GM12878 (cell line): ENCODE data around the gene MORC3. TPM values are rescaled to one million over a fixed set of nuclear protein-coding genes. Genes with fewer than 3 reads are reported as not detected.
A peak's percentile ranks its signal among the peaks of the same experiment; 100 is the strongest.

Experiments used
- ATAC-seq: fragments of 200-7000 bp; cut with Tn5 transposase; 3 replicates; pipeline ENCODE4 v1.9.1; 2020; ENCODE audit warnings: mild to moderate bottlenecking, moderate library complexity
- BruUV-seq: library from RNA; stranded (reverse); fragments of 400-500 nt; replicated peaks from 2 replicates; lab custom pipeline; 2021; lab: Mats Ljungman, UMichigan
- CTCF ChIA-PET: fragments of 300-600 bp; sonication (Branson Sonifier 250); formaldehyde crosslinking; extraction: SDS; loops from one replicate; lab custom pipeline; 2021; ENCODE audit warnings: inconsistent platforms; lab: Yijun Ruan, JAX
- POLR2A ChIA-PET: fragments of 350-600 bp; formaldehyde crosslinking; extraction: SDS; loops from one replicate; lab custom pipeline; 2021; ENCODE audit warnings: inconsistent platforms; lab: Charles Lee
- RAD21 ChIA-PET: fragments of 300-600 bp; sonication (Branson Sonifier 250); formaldehyde crosslinking; loops from one replicate; lab custom pipeline; 2023; ENCODE audit warnings: antibody characterized with exemption; ENCODE audit not compliant: unreplicated experiment; lab: Charles Lee
- SMC1A ChIA-PET: fragments of 300-600 bp; sonication (Branson Sonifier 250); formaldehyde crosslinking; loops from one replicate; lab custom pipeline; 2023; ENCODE audit not compliant: unreplicated experiment, uncharacterized antibody; lab: Charles Lee
- DNase-seq: peaks from one replicate; pipeline ENCODE4 v3.0.0-alpha.2; 2011; ENCODE audit warnings: low read depth, low spot score
- FAIRE-seq: peaks from 3 replicates; lab custom pipeline; 2011; peaks lifted over from hg19 to GRCh38; lab: Jason Lieb, UNC
- H2AFZ ChIP-seq: 2 replicates; pipeline ENCODE4 v1.6.0; 2011; ENCODE audit warnings: low read depth, low read length, control low read depth; ENCODE audit not compliant: control insufficient read depth
- H3K27ac ChIP-seq: 2 replicates; pipeline ENCODE4 v1.5.1; 2011; ENCODE audit warnings: control low read depth; ENCODE audit not compliant: control insufficient read depth, insufficient read depth
- H3K27me3 ChIP-seq, 2 experiments: replicated peaks in 1 of 2; 2 replicates each; pipeline versions ENCODE4 v1.6.0 to v1.6.1; 2011; ENCODE audit warnings: low read length in 1 of 2; ENCODE audit not compliant: control insufficient read depth in 2 of 2, insufficient read depth in 2 of 2
- H3K36me3 ChIP-seq, 2 experiments: 2 replicates each; pipeline ENCODE4 v1.5.1; 2011; ENCODE audit warnings: low read length in 1 of 2; ENCODE audit not compliant: control insufficient read depth in 2 of 2, insufficient read depth in 2 of 2
- H3K4me1 ChIP-seq: 2 replicates; pipeline ENCODE4 v1.6.1; 2011; ENCODE audit warnings: mild to moderate bottlenecking, low read length, moderate library complexity, mixed read lengths; ENCODE audit not compliant: control insufficient read depth, insufficient read depth
- H3K4me2 ChIP-seq: 2 replicates; pipeline ENCODE4 v1.6.0; 2011; ENCODE audit warnings: control low read depth; ENCODE audit not compliant: control insufficient read depth, insufficient read depth
- H3K4me3 ChIP-seq: fragments of 200-600 bp; sonication (generic); 2 replicates; pipeline ENCODE4 v1.5.1; 2016
- H3K79me2 ChIP-seq: 2 replicates; pipeline ENCODE4 v1.6.0; 2011; ENCODE audit warnings: low read length; ENCODE audit not compliant: control insufficient read depth, insufficient read depth
- H3K9ac ChIP-seq: 2 replicates; pipeline ENCODE4 v1.8.0; 2011; ENCODE audit warnings: low read length, control low read depth, mixed read lengths; ENCODE audit not compliant: control insufficient read depth, insufficient read depth
- H3K9me3 ChIP-seq: replicated peaks from 3 replicates; pipeline ENCODE4 v1.5.1; 2011; ENCODE audit warnings: mild to moderate bottlenecking, low read length; ENCODE audit not compliant: control insufficient read depth, insufficient read depth
- H4K20me1 ChIP-seq: 2 replicates; pipeline ENCODE4 v1.6.0; 2011; ENCODE audit not compliant: control insufficient read depth, insufficient read depth
- BHLHE40 ChIP-seq, 2 experiments: fragments of 450-650 bp in 1 of 2; IDR thresholded peaks; 2 replicates each; pipeline ENCODE4 v1.6.1; 2011 to 2017; ENCODE audit warnings: low read depth in 2 of 2, borderline replicate concordance in 1 of 2, improper control_type of control experiment in 1 of 2, low read length in 1 of 2, mild to moderate bottlenecking in 1 of 2
- HDAC6 ChIP-seq: fragments of 200-600 bp; sonication (generic); IDR thresholded peaks from one replicate; pipeline ENCODE4 v1.8.0; 2017; ENCODE audit warnings: antibody characterized with exemption; ENCODE audit not compliant: unreplicated experiment
- KAT2A ChIP-seq: conservative IDR thresholded peaks from 2 replicates; pipeline ENCODE4 v1.6.1; 2011; ENCODE audit warnings: low read depth, low read length; ENCODE audit not compliant: control insufficient read depth
- KLF5 ChIP-seq: fragments of 450-650 bp; IDR thresholded peaks from 2 replicates; pipeline ENCODE4 v1.6.1; 2014; ENCODE audit warnings: mild to moderate bottlenecking; ENCODE audit not compliant: partially characterized antibody
- LARP7 ChIP-seq: fragments of 450-650 bp; IDR thresholded peaks from 2 replicates; pipeline ENCODE4 v1.6.1; 2017; ENCODE audit warnings: mild to moderate bottlenecking
- PAX8 ChIP-seq: fragments of 450-650 bp; IDR thresholded peaks from 2 replicates; pipeline ENCODE4 v1.6.1; 2017; ENCODE audit warnings: mild to moderate bottlenecking, moderate library complexity
- PML ChIP-seq: IDR thresholded peaks from 2 replicates; pipeline ENCODE4 v1.6.1; 2012; ENCODE audit warnings: low read length, inconsistent platforms
- RAD21 ChIP-seq: IDR thresholded peaks from 2 replicates; pipeline ENCODE4 v1.6.1; 2011; ENCODE audit warnings: mild to moderate bottlenecking, low read depth, low read length, moderate library complexity; ENCODE audit not compliant: insufficient read depth
- RB1 ChIP-seq: fragments of 450-650 bp; formaldehyde crosslinking; IDR thresholded peaks from 2 replicates; pipeline ENCODE4 v1.6.1; 2017; ENCODE audit warnings: mild to moderate bottlenecking, borderline replicate concordance
- RCOR1 ChIP-seq: conservative IDR thresholded peaks from 2 replicates; pipeline ENCODE4 v1.6.1; 2012; ENCODE audit warnings: low read depth, low read length, improper control_type of control experiment
- SMC3 ChIP-seq: IDR thresholded peaks from 2 replicates; pipeline ENCODE4 v1.6.1; 2011; ENCODE audit warnings: low read length, improper control_type of control experiment, borderline replicate concordance
- SREBF1 ChIP-seq: IDR thresholded peaks from 2 replicates; pipeline ENCODE4 v1.6.1; 2012; ENCODE audit warnings: mild to moderate bottlenecking, low read length
- ZNF274 ChIP-seq: IDR thresholded peaks from one replicate; pipeline ENCODE4 v1.8.0; 2011; ENCODE audit not compliant: insufficient read length, insufficient read depth
- WGBS: methylation state at CpG from one replicate; pipeline ENCODE4 v1.1.6; 2016; ENCODE audit warnings: low lambda C conversion rate; ENCODE audit not compliant: insufficient replicate concordance, insufficient coverage; ENCODE audit errors: missing lambda C conversion rate; 5-methylcytosine and 5-hydroxymethylcytosine counted together
- in situ Hi-C: fragments of 300-500 bp; cut with MboI; formaldehyde crosslinking; loops from 9 replicates; pipeline ENCODE4 v1.14.3; 2018; ENCODE audit warnings: mixed read lengths
- intact Hi-C: fragments of 100-400 bp; cut with micrococcal nuclease; formaldehyde crosslinking; loops from one replicate; pipeline ENCODE4 v1.14.2; 2022; ENCODE audit not compliant: unreplicated experiment
- polyA plus RNA-seq, 11 experiments: library from polyadenylated mRNA; depleted of rRNA in 4 of 11; unstranded in 6 of 11; stranded (reverse) in 5 of 11; fragments of >200 nt; fragmentation: Nextera tagmentation in 4 of 11; fragmentation: Illumina TruSeq in 1 of 11; extraction: Ambion mirVana in 4 of 11; extraction: Trizol in 1 of 11; gene quantifications; 1 replicate in 1 of 11; 2 replicates in 10 of 11; pipeline versions ENCODE4 v1.2.1 to v1.2.3, GENCODE V29; 2011 to 2016; ENCODE audit warnings: inconsistent platforms in 2 of 11, missing spikeins in 2 of 11, low read depth in 1 of 11
- total RNA-seq, 4 experiments: library from RNA; depleted of rRNA in 3 of 4; stranded (reverse); fragments of >200 nt in 3 of 4; fragmentation: Illumina TruSeq in 1 of 4; extraction: Trizol in 1 of 4; gene quantifications; 2 replicates each; pipeline versions ENCODE4 v1.2.1 to v1.2.3, GENCODE V29; 2013 to 2021
- TF ChIP-seq, protein P1 (sequence below), 3 experiments: IDR thresholded peaks in 2 of 3; conservative IDR thresholded peaks in 1 of 3; 2 replicates each; pipeline ENCODE4 v1.5.1; 2011; ENCODE audit warnings: low read depth in 3 of 3, low read length in 3 of 3, mild to moderate bottlenecking in 3 of 3, control low read depth in 2 of 3, moderate library complexity in 2 of 3, inconsistent platforms in 1 of 3, mixed read lengths in 1 of 3; ENCODE audit not compliant: control insufficient read depth in 2 of 3, insufficient read depth in 1 of 3; ENCODE audit errors: extremely low read depth in 1 of 3
- TF ChIP-seq, protein P2 (sequence below): IDR thresholded peaks from 2 replicates; pipeline ENCODE4 v1.6.1; 2012; ENCODE audit warnings: low read length, inconsistent platforms

Gene MORC3
- total and polyA plus RNA-seq, 10 of the 15 experiments (the other 5 are each of a cell fraction or from before 2014, with no cell fraction given), result 5.5 to 29.9 (median 16.3) TPM

DNA sequence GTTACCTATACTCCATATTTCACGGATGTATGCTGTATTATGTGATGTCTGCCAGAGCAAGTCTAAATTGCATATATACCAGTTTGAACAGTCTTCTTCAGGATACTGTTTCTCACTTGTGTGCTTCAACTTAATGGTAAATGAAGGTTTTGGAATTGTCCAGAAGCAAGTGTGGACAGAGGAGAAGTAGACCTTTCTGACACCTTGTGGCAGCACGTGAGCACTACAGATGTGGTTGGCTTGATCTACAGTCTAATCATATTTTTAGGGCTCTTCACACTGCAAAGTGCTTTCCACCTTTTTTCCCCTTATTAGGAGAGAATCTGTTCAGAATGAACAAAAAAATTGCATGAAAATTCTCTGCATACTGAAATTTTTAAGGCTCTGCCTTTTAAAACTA lies 10.9 kb downstream of the MORC3 start (continued):
- TF ChIP-seq SMC3, result peak; percentile 96
- TF ChIP-seq, protein P1, sequence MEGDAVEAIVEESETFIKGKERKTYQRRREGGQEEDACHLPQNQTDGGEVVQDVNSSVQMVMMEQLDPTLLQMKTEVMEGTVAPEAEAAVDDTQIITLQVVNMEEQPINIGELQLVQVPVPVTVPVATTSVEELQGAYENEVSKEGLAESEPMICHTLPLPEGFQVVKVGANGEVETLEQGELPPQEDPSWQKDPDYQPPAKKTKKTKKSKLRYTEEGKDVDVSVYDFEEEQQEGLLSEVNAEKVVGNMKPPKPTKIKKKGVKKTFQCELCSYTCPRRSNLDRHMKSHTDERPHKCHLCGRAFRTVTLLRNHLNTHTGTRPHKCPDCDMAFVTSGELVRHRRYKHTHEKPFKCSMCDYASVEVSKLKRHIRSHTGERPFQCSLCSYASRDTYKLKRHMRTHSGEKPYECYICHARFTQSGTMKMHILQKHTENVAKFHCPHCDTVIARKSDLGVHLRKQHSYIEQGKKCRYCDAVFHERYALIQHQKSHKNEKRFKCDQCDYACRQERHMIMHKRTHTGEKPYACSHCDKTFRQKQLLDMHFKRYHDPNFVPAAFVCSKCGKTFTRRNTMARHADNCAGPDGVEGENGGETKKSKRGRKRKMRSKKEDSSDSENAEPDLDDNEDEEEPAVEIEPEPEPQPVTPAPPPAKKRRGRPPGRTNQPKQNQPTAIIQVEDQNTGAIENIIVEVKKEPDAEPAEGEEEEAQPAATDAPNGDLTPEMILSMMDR (IDR thresholded peaks at IDR 0.05 in 2 of 3, conservative IDR thresholded peaks at IDR 0.05 in 1 of 3; ENCODE audit: control insufficient read depth in 2 of 3, extremely low read depth in 1 of 3, insufficient read depth in 1 of 3, low read depth in 3 of 3, low read length in 3 of 3), result peak; percentile 72 to 79 (median 75); a peak in 5 of 6 replicates
- TF ChIP-seq RB1, result peak; percentile 23; the same call in 1 of the 2 replicates
- no peak for TF ChIP-seq KLF5
- TF ChIP-seq PML, result no peak
- TF ChIP-seq, protein P2, sequence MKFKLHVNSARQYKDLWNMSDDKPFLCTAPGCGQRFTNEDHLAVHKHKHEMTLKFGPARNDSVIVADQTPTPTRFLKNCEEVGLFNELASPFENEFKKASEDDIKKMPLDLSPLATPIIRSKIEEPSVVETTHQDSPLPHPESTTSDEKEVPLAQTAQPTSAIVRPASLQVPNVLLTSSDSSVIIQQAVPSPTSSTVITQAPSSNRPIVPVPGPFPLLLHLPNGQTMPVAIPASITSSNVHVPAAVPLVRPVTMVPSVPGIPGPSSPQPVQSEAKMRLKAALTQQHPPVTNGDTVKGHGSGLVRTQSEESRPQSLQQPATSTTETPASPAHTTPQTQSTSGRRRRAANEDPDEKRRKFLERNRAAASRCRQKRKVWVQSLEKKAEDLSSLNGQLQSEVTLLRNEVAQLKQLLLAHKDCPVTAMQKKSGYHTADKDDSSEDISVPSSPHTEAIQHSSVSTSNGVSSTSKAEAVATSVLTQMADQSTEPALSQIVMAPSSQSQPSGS, result no peak
- peak; percentile 87 for TF ChIP-seq RAD21
- TF ChIP-seq SREBF1, result no peak
- no peak for TF ChIP-seq PAX8

DNA sequence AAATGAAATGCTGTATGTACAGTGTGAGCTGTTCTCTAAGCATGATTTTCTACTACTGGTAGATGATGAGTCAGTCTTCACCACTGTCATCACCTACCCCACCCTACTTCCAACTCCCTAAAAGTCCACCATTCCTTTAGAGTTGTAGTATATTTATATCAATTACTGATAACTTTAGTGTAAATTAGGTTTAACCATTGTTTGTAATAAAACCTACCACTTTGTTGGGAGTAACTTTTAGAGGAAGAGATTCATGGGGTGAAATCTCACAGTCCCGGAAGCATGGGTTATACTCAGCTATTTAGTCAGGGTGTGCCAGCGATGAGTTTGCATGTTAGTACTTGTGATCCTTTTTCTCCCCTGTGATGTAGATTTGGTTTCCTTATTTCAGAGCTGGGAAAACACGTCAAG lies 17.1 kb downstream of the MORC3 start:
- Histone ChIP-seq H3K36me3 (peaks cover 3 to 29% of the 10 kb centered on the region in 2 experiments), H3K9me3 (no peaks in the 10 kb centered on the region), H4K20me1 (no peaks in the 10 kb centered on the region), H2AFZ (no peak overlapping the region), H3K4me2 (no peak overlapping the region), H3K27ac (no peak overlapping the region), H3K27me3 (no peaks in the 10 kb centered on the region), H3K9ac (no peak overlapping the region), H3K4me1 (no peaks in the 10 kb centered on the region), H3K79me2 (peaks cover 10% of the 10 kb centered on the region), H3K4me3 (no peak overlapping the region)
- DNase-seq, result no peak
- SMC1A ChIA-PET, result interaction anchor here (0.6 to 1.8 kb wide), 5 partner anchors 9 to 187 kb away, joined by 3 to 6 read pairs (median 3); no protein-coding TSS in a partner anchor
- intact Hi-C loops (no loop called here), in situ Hi-C loops (no loop called here)
- 100% methylated on average over 3 of the region's 3 CpGs for WGBS
- TF ChIP-seq RCOR1 (no peak), LARP7 (no peak), ZNF274 (no peak), KAT2A (no peak), BHLHE40 (IDR thresholded peaks at IDR 0.05; ENCODE audit: borderline replicate concordance in 1 of 2, low read depth in 2 of 2, low read length in 1 of 2) (no peak), HDAC6 (no peak)
- ATAC-seq, result no peak
- no TSS peak for BruUV-seq
- RAD21 ChIA-PET, result interaction anchor here (1.1 kb wide), 1 partner anchor 184 kb away, joined by 4 read pairs; no protein-coding TSS in a partner anchor
- CTCF ChIA-PET, result interaction anchor here (0.9 to 1.3 kb wide), 3 partner anchors 127 to 200 kb away, joined by 3 to 10 read pairs (median 3); no protein-coding TSS in a partner anchor
- POLR2A ChIA-PET, result interaction anchor here (0.6 to 1.2 kb wide), 2 partner anchors 17 to 117 kb away, joined by 3 to 5 read pairs; partner anchors contain the start of gene MORC3
- no peak for FAIRE-seq
